HG03432 (cell line): Measurements from ENCODE around the gene CORO2B.

ENCODE experiments used
- ATAC-seq: cut with Tn5 transposase; IDR thresholded peaks from one replicate; pipeline ENCODE4 v1.9.1; 2021; ENCODE audit warnings: mild to moderate bottlenecking, moderate library complexity; ENCODE audit not compliant: unreplicated experiment

Gene CORO2B

GRCh38 chr15:68589783-68590710 is 11.3 kb downstream of the CORO2B start:
- no peak for ATAC-seq

GRCh38 chr15:68590721-68591389 is 12.1 kb downstream of the CORO2B start:
- no peak for ATAC-seq

GRCh38 chr15:68592054-68592453 is 13.3 kb downstream of the CORO2B start:
- no peak for ATAC-seq

- ATAC-seq = no peak
These were observed 13.8 kb downstream of the CORO2B start for GRCh38 chr15:68592544-68592943.

GRCh38 chr15:68593341-68593740 is 14.5 kb downstream of the CORO2B start:
- no peak for ATAC-seq

- no peak for ATAC-seq
These were observed 15.2 kb downstream of the CORO2B start for GRCh38 chr15:68593828-68594532.

- no peak for ATAC-seq
These were observed 15.9 kb downstream of the CORO2B start for GRCh38 chr15:68594533-68595259.

- no peak for ATAC-seq
These were observed 16.4 kb downstream of the CORO2B start for GRCh38 chr15:68595260-68595564.

GRCh38 chr15:68595761-68596160 is 17.0 kb downstream of the CORO2B start:
- no peak for ATAC-seq

- no peak for ATAC-seq
These were observed 17.9 kb downstream of the CORO2B start for GRCh38 chr15:68596691-68597090.

GRCh38 chr15:68597581-68597980 is 18.8 kb downstream of the CORO2B start:
- ATAC-seq = no peak

GRCh38 chr15:68598171-68599152 is 19.7 kb downstream of the CORO2B start:
- no peak for ATAC-seq

- ATAC-seq = no peak
These were observed 20.4 kb downstream of the CORO2B start for GRCh38 chr15:68599153-68599545.

GRCh38 chr15:68599560-68600071 is 20.8 kb downstream of the CORO2B start:
- no peak for ATAC-seq

- no peak for ATAC-seq
These were observed 22.7 kb downstream of the CORO2B start for GRCh38 chr15:68601206-68602197.

- no peak for ATAC-seq
These were observed 23.8 kb downstream of the CORO2B start for GRCh38 chr15:68602459-68603215.

GRCh38 chr15:68603216-68603595 is 24.4 kb downstream of the CORO2B start:
- no peak for ATAC-seq

- ATAC-seq = no peak
These were observed 25.2 kb downstream of the CORO2B start for GRCh38 chr15:68603951-68604350.
